Astrocyte of the spinal cord (primary cell): ENCODE results near the gene PTMS.

Experiments used
- DNase-seq: peaks from one replicate; pipeline ENCODE4 v3.0.0; 2011; ENCODE audit warnings: low read depth, low spot score
- H3K4me3 ChIP-seq: 2 replicates; pipeline ENCODE4 v1.5.1; 2011; ENCODE audit warnings: low read depth, mild to moderate bottlenecking, low read length, moderate library complexity
- in situ Hi-C: cut with HindIII; loops from 2 replicates; pipeline ENCODE4 v1.10.0; 2017; ENCODE audit warnings: low sequenced_read_pairs
- TF ChIP-seq, protein P1 (sequence below): IDR thresholded peaks from 2 replicates; pipeline ENCODE4 v1.5.1; 2012; ENCODE audit warnings: low read depth, mild to moderate bottlenecking, low read length, inconsistent platforms

PTMS gene, protein sequence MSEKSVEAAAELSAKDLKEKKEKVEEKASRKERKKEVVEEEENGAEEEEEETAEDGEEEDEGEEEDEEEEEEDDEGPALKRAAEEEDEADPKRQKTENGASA

DNA sequence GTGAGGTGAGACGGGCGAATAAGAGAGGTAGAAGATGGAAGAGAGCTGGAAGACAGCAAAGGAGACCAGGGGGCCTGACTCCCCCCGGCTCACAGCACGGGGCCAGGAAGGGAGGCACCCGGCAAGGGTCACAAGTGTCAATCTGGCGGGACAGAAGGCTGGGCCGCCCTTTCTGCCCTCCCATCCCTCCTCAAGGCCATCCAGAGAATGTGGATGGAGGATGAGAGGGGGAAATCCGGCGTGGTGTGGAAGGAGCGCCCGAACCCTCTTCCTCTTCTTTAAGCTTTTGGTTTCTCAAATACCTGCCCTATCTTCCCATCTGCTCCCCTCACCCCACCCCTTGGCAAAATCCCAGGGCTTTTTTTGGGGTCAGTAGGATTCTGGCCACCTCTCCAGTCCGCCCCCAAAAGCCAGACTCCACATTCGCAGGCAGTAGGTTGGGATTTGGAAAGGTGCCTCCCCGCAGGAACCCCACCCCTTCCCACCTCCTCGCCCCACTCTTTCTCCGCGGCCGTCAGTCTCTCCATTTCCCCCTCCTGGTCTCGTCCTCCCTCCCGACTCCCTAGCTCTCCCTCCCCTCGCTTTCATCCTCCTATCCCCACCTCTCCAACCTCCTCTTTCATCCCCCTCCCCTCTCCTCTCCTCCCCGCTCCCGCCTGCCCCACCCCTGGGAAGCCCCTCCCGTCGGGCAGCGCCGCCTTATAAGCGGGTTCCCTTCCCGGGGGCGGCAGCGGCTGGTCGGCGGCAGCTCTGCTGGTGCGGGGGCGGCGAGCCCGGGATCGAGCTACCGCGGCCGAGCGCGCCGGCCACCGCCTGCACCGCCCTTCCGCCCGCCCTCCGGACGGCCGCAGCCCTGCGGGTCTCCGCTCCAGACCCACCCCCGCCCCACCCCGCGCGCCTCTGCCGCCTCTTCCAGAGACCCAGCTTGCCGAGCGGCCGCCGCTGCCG is at the start of gene PTMS:
PTMS (plus strand) TSS at position 730 of the 948 bp plus-strand sequence. CDS start 343 bp downstream, outside the sequence.
- DNase-seq, result peak; percentile 96
- in situ Hi-C loops, result no loop called here
- TF ChIP-seq, protein P1, sequence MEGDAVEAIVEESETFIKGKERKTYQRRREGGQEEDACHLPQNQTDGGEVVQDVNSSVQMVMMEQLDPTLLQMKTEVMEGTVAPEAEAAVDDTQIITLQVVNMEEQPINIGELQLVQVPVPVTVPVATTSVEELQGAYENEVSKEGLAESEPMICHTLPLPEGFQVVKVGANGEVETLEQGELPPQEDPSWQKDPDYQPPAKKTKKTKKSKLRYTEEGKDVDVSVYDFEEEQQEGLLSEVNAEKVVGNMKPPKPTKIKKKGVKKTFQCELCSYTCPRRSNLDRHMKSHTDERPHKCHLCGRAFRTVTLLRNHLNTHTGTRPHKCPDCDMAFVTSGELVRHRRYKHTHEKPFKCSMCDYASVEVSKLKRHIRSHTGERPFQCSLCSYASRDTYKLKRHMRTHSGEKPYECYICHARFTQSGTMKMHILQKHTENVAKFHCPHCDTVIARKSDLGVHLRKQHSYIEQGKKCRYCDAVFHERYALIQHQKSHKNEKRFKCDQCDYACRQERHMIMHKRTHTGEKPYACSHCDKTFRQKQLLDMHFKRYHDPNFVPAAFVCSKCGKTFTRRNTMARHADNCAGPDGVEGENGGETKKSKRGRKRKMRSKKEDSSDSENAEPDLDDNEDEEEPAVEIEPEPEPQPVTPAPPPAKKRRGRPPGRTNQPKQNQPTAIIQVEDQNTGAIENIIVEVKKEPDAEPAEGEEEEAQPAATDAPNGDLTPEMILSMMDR, result no peak
- peak within 1 kb of the TSS; percentile 93 for H3K4me3 ChIP-seq

DNA sequence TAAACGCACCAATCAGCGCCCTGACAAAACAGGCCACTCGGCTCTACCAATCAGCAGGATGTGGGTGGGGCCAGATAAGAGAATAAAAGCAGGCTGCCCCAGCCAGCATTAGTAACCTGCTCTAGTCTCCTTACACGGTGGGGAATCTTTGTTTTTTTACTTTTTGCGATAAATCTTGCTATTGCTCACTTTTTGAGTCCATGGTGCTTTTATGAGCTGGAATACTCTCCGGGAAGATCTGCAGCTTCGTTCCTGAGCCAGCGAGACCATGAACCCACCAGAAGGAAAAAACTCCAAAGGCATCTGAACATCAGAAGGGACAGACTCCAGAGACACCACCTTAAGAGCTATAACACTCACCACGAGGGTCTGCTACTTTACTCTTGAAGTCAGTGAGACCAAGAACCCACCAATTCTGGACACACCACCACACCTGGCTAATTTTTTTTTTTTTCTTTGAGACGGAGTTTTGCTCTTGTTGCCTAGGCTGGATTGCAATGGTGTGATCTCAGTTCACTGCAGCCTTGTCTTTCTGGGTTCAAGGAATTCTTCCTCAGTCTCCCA is 49.2 kb upstream of the PTMS start:
- in situ Hi-C loops, result no loop called here
- TF ChIP-seq, protein P1, result no peak

DNA sequence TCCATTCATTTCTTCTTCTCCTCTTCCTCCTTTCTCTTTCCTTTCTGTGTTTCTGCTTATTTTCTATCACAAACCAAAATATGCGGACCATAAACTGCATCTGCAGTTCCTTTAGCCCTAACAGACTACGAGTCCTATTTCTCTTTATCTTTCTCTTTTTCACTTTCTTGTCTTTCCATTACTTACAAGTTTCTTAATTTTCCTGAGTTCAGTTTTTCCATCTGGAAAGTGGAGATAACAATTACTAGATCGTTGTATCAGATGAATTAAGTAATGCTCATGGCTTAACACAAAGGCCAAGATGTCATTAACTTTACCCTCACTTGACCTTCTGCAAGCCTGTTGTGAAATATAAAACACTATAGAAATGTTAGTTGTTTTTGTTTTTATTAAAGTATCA is 43.3 kb upstream of the PTMS start:
- TF ChIP-seq, protein P1, result no peak
- in situ Hi-C loops, result no loop called here
- no peak overlapping the region for H3K4me3 ChIP-seq
- DNase-seq, result no peak

More for the DNA sequence above, 49.2 kb upstream of the PTMS start:
- no peak for DNase-seq
- no peak overlapping the region for H3K4me3 ChIP-seq

DNA sequence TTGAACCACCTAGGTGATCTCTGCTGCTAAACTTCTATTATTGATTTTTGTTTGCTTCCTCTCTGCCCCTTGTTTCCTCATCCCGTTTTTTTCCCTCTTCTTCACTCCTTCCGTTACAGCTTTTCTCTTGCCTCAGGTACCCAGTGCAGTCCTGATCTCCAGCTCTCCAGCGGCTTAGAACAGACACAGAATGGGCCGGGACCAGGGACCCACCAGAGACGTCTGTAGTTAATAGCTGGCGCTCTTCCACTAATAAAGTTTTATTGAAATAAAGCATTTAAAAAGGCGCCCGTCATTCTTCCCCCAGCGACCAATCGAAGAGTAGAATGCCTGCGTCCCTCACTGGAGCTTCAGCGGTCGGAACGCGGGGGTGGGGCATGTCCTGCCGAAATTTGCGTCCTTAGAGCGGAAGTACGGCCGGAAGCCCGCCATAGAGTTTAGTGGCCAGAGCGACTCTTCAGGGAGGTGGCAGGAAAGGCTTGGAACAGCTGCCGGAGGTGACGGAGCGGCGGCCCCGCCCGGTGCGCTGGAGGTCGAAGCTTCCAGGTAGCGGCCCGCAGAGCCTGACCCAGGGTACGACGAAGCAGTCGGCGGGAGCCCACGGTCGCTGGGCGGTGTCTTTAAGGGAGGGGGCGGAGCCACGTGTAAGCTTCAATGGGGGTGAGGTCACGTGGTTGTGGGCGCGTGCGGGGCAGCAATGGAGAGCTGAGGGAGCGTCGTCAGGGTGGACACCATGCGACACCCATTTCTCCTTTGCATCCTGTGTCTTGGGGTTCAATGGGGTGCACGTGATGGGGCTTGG is 42.4 kb upstream of the PTMS start, which contains the start of gene COPS7A:
COPS7A (plus strand) TSS at position 440 of the 802 bp plus-strand sequence. CDS start 611 bp downstream, outside the sequence.
- in situ Hi-C loops, result no loop called here
- TF ChIP-seq, protein P1, result no peak
- peak within 1 kb of the TSS; percentile 70 for H3K4me3 ChIP-seq
- peak; percentile 99 for DNase-seq

DNA sequence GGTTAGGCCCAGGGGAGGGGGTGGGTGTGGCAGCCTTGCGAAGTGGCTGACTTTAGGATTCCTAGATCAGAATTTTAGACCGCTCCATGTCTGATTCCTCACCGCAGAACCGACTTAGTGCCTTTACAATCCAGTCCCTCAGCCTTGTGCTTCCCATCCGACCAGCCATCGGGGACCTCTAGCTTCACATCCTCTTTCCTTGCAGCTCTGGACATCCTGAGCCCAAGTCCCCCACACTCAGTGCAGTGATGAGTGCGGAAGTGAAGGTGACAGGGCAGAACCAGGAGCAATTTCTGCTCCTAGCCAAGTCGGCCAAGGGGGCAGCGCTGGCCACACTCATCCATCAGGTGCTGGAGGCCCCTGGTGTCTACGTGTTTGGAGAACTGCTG is 41.8 kb upstream of the PTMS start:
- peak overlapping the region; percentile 70 for H3K4me3 ChIP-seq
- DNase-seq, result peak; percentile 13
- in situ Hi-C loops, result no loop called here
- TF ChIP-seq, protein P1, result no peak

DNA sequence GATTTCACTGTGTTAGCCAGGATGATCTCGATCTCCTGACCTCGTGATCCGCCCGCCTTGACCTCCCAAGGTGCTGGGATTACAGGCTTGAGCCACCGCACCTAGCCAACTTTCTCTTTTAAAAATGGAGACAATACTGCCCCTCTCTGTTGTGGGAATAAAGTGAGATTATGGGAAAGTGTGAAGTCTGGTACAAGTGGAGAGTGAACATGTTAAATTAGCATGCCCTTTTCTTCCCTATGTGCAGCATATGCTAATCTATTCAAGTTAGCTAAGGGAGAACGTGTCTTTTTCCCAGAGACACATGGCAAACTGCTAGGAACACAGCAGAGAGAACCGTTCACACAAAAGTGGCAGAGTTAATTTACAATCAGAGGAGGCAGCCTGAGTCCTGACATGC is 40.8 kb upstream of the PTMS start:
- H3K4me3 ChIP-seq, result no peak overlapping the region
- TF ChIP-seq, protein P1, result no peak

More for the DNA sequence above, 40.8 kb upstream of the PTMS start:
- in situ Hi-C loops, result no loop called here
- DNase-seq, result no peak
